H1 (cell line): Measurements from ENCODE around the gene CHMP4A. TPM values are rescaled to one million over a fixed set of nuclear protein-coding genes. Genes with fewer than 3 reads are reported as not detected.

Source experiments
- CTCF ChIA-PET: fragments of 300-600 bp; sonication (Branson Sonifier 250); formaldehyde crosslinking; loops from one replicate; lab custom pipeline; 2021; ENCODE audit not compliant: partially characterized antibody; lab: Charles Lee
- POLR2A ChIA-PET: fragments of 300-600 bp; sonication (Branson Sonifier 250); formaldehyde crosslinking; loops from one replicate; lab custom pipeline; 2021; ENCODE audit warnings: inconsistent platforms; ENCODE audit not compliant: partially characterized antibody; lab: Charles Lee
- DNase-seq, 2 experiments: peaks; one replicate each; pipeline versions ENCODE4 v3.0.0 to v3.0.0-alpha.2; 2010 to 2022; ENCODE audit warnings: low spot score in 2 of 2, low read depth in 1 of 2, mixed read lengths in 1 of 2
- FAIRE-seq: peaks from 2 replicates; lab custom pipeline; 2011; peaks lifted over from hg19 to GRCh38; lab: Jason Lieb, UNC
- H2AFZ ChIP-seq: 2 replicates; pipeline ENCODE4 v1.8.1; 2012; ENCODE audit warnings: low read length, inconsistent platforms
- H2AK5ac ChIP-seq: 2 replicates; pipeline ENCODE4 v1.6.1; 2013; ENCODE audit warnings: low read depth, low read length
- H2BK120ac ChIP-seq: replicated peaks from 2 replicates; pipeline ENCODE3; 2013; ENCODE audit warnings: low read depth, low read length, inconsistent platforms
- H2BK12ac ChIP-seq: 2 replicates; pipeline ENCODE4 v1.6.1; 2013; ENCODE audit warnings: low read depth, low read length
- H2BK15ac ChIP-seq: 2 replicates; pipeline ENCODE4 v1.6.1; 2013; ENCODE audit warnings: low read length
- H2BK20ac ChIP-seq: 2 replicates; pipeline ENCODE4 v1.6.1; 2013; ENCODE audit warnings: low read length
- H2BK5ac ChIP-seq: 2 replicates; pipeline ENCODE4 v1.6.1; 2013; ENCODE audit warnings: low read depth, low read length
- H3K14ac ChIP-seq: 2 replicates; pipeline ENCODE4 v1.6.1; 2013; ENCODE audit warnings: inconsistent platforms; ENCODE audit not compliant: insufficient read length
- H3K18ac ChIP-seq: 2 replicates; pipeline ENCODE4 v1.6.1; 2013; ENCODE audit warnings: low read length; ENCODE audit errors: extremely low read depth
- H3K23ac ChIP-seq: 2 replicates; pipeline ENCODE4 v1.6.1; 2013; ENCODE audit warnings: inconsistent platforms; ENCODE audit not compliant: insufficient read length
- H3K23me2 ChIP-seq: 2 replicates; pipeline ENCODE4 v1.6.1; 2013; ENCODE audit warnings: low read depth, low read length
- H3K27ac ChIP-seq: 2 replicates; pipeline ENCODE4 v1.6.1; 2011; ENCODE audit warnings: low read depth, low read length, inconsistent platforms
- H3K27me3 ChIP-seq, 4 experiments: replicated peaks in 1 of 4; 1 replicate in 1 of 4; 2 replicates in 3 of 4; pipeline versions ENCODE4 v1.6.1 to v1.8.1; 2011 to 2013; ENCODE audit warnings: low read length in 3 of 4, mild to moderate bottlenecking in 3 of 4, inconsistent platforms in 2 of 4, mixed read lengths in 2 of 4, moderate library complexity in 1 of 4; ENCODE audit not compliant: control insufficient read depth in 3 of 4, insufficient read depth in 3 of 4; ENCODE audit errors: extremely low read depth in 1 of 4
- H3K36me3 ChIP-seq, 4 experiments: 2 replicates each; pipeline versions ENCODE4 v1.6.1 to v1.8.1; 2011 to 2013; ENCODE audit warnings: mild to moderate bottlenecking in 4 of 4, low read length in 3 of 4, moderate library complexity in 2 of 4, control low read depth in 1 of 4, inconsistent platforms in 1 of 4; ENCODE audit not compliant: insufficient read depth in 4 of 4, control insufficient read depth in 2 of 4
- H3K4ac ChIP-seq: replicated peaks from 2 replicates; pipeline ENCODE3; 2013; ENCODE audit warnings: low read length, low read depth, mixed read lengths, inconsistent platforms; ENCODE audit not compliant: insufficient read length
- H3K4me1 ChIP-seq, 4 experiments: replicated peaks in 1 of 4; 1 replicate in 1 of 4; 2 replicates in 3 of 4; pipeline versions ENCODE4 v1.6.1 to v1.8.1; 2011 to 2013; ENCODE audit warnings: low read length in 3 of 4, inconsistent platforms in 2 of 4, mixed read lengths in 1 of 4; ENCODE audit not compliant: insufficient read depth in 4 of 4, control insufficient read depth in 3 of 4
- H3K4me2 ChIP-seq, 2 experiments: 2 replicates each; pipeline versions ENCODE4 v1.6.1 to v1.8.1; 2011 to 2013; ENCODE audit warnings: low read depth in 2 of 2, low read length in 2 of 2, control low read depth in 1 of 2, inconsistent platforms in 1 of 2, mild to moderate bottlenecking in 1 of 2; ENCODE audit not compliant: insufficient read depth in 1 of 2
- H3K4me3 ChIP-seq, 4 experiments: fragments of 200-600, 300-600 bp in 1 of 4; sonication (generic), shearing (Covaris generic), sonication (Bioruptor Twin) in 1 of 4; 2 replicates each; pipeline versions ENCODE4 v1.5.1 to v1.8.1; 2011 to 2016; ENCODE audit warnings: low read length in 4 of 4, low read depth in 3 of 4, control low read depth in 2 of 4, inconsistent platforms in 2 of 4, mild to moderate bottlenecking in 2 of 4, mixed read lengths in 1 of 4, moderate library complexity in 1 of 4; ENCODE audit not compliant: insufficient read depth in 2 of 4; ENCODE audit errors: extremely low read depth in 1 of 4
- H3K56ac ChIP-seq: replicated peaks from 2 replicates; pipeline ENCODE3; 2013; ENCODE audit warnings: low read depth, mild to moderate bottlenecking, mixed read lengths, low read length, inconsistent platforms; ENCODE audit not compliant: insufficient read length
- H3K79me1 ChIP-seq: 2 replicates; pipeline ENCODE4 v1.6.1; 2013; ENCODE audit warnings: low read depth, low read length, control low read depth
- H3K79me2 ChIP-seq, 2 experiments: 2 replicates each; pipeline versions ENCODE4 v1.6.1 to v1.8.1; 2012 to 2013; ENCODE audit warnings: low read length in 2 of 2, mild to moderate bottlenecking in 2 of 2, inconsistent platforms in 1 of 2; ENCODE audit not compliant: insufficient read depth in 2 of 2, control insufficient read depth in 1 of 2
- H3K9ac ChIP-seq, 4 experiments: replicated peaks in 1 of 4; 1 replicate in 1 of 4; 2 replicates in 3 of 4; pipeline versions ENCODE4 v1.6.1 to v1.8.1; 2011 to 2013; ENCODE audit warnings: low read depth in 3 of 4, low read length in 3 of 4, control low read depth in 2 of 4, mild to moderate bottlenecking in 2 of 4, moderate library complexity in 2 of 4, inconsistent platforms in 1 of 4; ENCODE audit errors: extremely low read depth in 1 of 4
- H3K9me3 ChIP-seq, 2 experiments: 2 replicates each; pipeline versions ENCODE4 v1.6.1 to v1.8.1; 2012 to 2013; ENCODE audit warnings: mild to moderate bottlenecking in 2 of 2, moderate library complexity in 2 of 2, control low read depth in 1 of 2, inconsistent platforms in 1 of 2, low read depth in 1 of 2, low read length in 1 of 2, mixed read lengths in 1 of 2; ENCODE audit not compliant: insufficient read depth in 2 of 2
- H4K20me1 ChIP-seq, 2 experiments: replicated peaks in 1 of 2; 2 replicates each; pipeline versions ENCODE3 to v1.8.1; 2011 to 2013; ENCODE audit warnings: inconsistent platforms in 2 of 2, low read length in 2 of 2, mild to moderate bottlenecking in 1 of 2; ENCODE audit not compliant: insufficient read depth in 2 of 2, control insufficient read depth in 1 of 2
- H4K5ac ChIP-seq: 2 replicates; pipeline ENCODE4 v1.6.1; 2013; ENCODE audit warnings: low read length, low read depth, mixed read lengths, inconsistent platforms; ENCODE audit not compliant: insufficient read length
- H4K8ac ChIP-seq: 2 replicates; pipeline ENCODE4 v1.8.0; 2013; ENCODE audit warnings: mild to moderate bottlenecking, moderate library complexity, low read length, inconsistent platforms; ENCODE audit not compliant: insufficient read depth; ENCODE audit errors: extremely low read depth
- H4K91ac ChIP-seq: replicated peaks from 2 replicates; pipeline ENCODE3; 2013; ENCODE audit warnings: low read length, mixed read lengths, inconsistent platforms; ENCODE audit not compliant: insufficient read length
- BACH1 ChIP-seq: IDR thresholded peaks from 2 replicates; pipeline ENCODE4 v1.6.1; 2012; ENCODE audit warnings: low read length, improper control_type of control experiment
- BCL11A ChIP-seq, 2 experiments: IDR thresholded peaks; one replicate each; pipeline ENCODE4 v1.6.1; 2011; ENCODE audit warnings: low read depth in 2 of 2, low read length in 2 of 2, mild to moderate bottlenecking in 2 of 2
- CHD2 ChIP-seq: IDR thresholded peaks from 2 replicates; pipeline ENCODE4 v1.6.1; 2012; ENCODE audit warnings: low read length, improper control_type of control experiment
- FOSL1 ChIP-seq: IDR thresholded peaks from 2 replicates; pipeline ENCODE4 v1.6.1; 2011; ENCODE audit warnings: mild to moderate bottlenecking, low read depth, low read length, moderate library complexity; ENCODE audit not compliant: insufficient read depth
- NRF1 ChIP-seq: IDR thresholded peaks from 2 replicates; pipeline ENCODE4 v1.6.1; 2011; ENCODE audit warnings: mild to moderate bottlenecking, low read depth, low read length, improper control_type of control experiment
- POU5F1 ChIP-seq: IDR thresholded peaks from 2 replicates; pipeline ENCODE4 v1.6.1; 2011; ENCODE audit warnings: low read depth, mild to moderate bottlenecking, low read length, moderate library complexity
- RXRA ChIP-seq: IDR thresholded peaks from 2 replicates; pipeline ENCODE4 v1.6.1; 2011; ENCODE audit warnings: low read depth, mild to moderate bottlenecking, low read length, moderate library complexity; ENCODE audit not compliant: insufficient read depth
- SP4 ChIP-seq: IDR thresholded peaks from 2 replicates; pipeline ENCODE4 v1.6.1; 2012; ENCODE audit warnings: low read length, inconsistent platforms
- TBP ChIP-seq: IDR thresholded peaks from 2 replicates; pipeline ENCODE4 v1.6.1; 2011; ENCODE audit warnings: low read depth, low read length, improper control_type of control experiment
- WGBS, 2 experiments: shearing (Covaris generic) in 1 of 2; methylation state at CpG; one replicate each; pipeline versions ENCODE4 v1.1.6 to v1.1.7; 2013 to 2015; ENCODE audit warnings: low lambda C conversion rate in 2 of 2, mixed read lengths in 2 of 2, inconsistent platforms in 1 of 2, low coverage in 1 of 2, missing lambda C conversion rate in 1 of 2; ENCODE audit not compliant: insufficient replicate concordance in 2 of 2, insufficient coverage in 1 of 2, insufficient read length in 1 of 2; ENCODE audit errors: extremely low coverage in 1 of 2, missing lambda C conversion rate in 1 of 2; 5-methylcytosine and 5-hydroxymethylcytosine counted together
- polyA plus RNA-seq, 7 experiments: library from polyadenylated mRNA; depleted of rRNA in 3 of 7; stranded (reverse) in 5 of 7; unstranded in 2 of 7; fragments of >200 nt in 5 of 7; fragments of 200-250 nt in 2 of 7; gene quantifications; 1 replicate in 5 of 7; 2 replicates in 1 of 7; 4 replicates in 1 of 7; pipeline versions ENCODE4 v1.2.1 to v1.2.3, GENCODE V29; 2011 to 2013; ENCODE audit warnings: missing spikeins in 2 of 7, mixed read lengths in 2 of 7
- total RNA-seq: library from RNA; stranded (reverse); fragmentation: NEBNext Ultra II Directional; extraction: Animal tissue kit (Norgen Biotek cat#: 25700); gene quantifications from 2 replicates; pipeline ENCODE4 v1.2.1, GENCODE V29; 2021
- TF ChIP-seq, protein P1 (sequence below): IDR thresholded peaks from 2 replicates; pipeline ENCODE4 v1.6.1; 2012; ENCODE audit warnings: low read length, inconsistent platforms

Gene CHMP4A
- total and polyA plus RNA-seq, 2 of the 8 experiments (the other 6 are each of a cell fraction or from before 2014, with no cell fraction given), result 32.9 to 37.6 TPM

DNA sequence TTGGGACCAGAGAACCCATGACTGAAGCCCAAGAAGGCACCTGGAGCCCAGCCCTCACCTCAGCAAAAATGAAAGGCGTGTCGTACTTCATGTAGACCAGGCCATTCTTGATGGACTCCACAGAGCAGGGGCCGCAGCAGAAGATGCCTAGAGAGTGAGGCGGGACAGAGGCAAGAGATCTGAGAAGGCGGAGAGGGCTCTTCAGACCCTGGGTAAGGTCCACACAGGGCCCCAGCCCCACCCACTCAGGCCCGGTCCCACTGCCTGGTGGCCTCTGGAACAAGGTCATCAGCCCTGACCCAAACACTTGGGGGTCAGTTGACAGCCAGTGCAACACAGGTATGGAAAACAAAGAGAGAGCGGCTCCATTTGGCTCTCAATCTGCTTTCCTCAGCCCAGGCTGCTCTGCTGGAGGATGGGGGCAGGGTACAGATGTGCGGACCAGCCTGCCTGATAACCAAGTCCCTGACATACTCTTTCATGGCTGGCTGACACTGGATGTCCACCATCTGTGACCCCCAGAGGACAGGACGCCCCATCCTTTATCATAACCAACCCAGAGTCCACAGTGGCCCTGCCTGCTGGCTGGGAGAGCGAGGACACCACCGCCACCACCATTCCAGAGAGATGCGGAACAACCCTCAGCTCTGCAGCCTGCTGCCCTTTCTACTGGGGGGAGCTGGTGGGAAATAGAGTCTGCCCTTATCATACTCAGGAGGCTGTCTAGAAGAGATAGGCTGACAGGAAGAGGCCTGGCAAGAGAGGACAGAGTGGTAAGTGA, 42.8 kb upstream of the CHMP4A start:
- Histone ChIP-seq H3K4ac (no peak overlapping the region), H2BK15ac (no peak overlapping the region), H2BK20ac (no peak overlapping the region), H3K79me2 (no peaks in the 10 kb centered on the region), H2BK5ac (no peak overlapping the region), H3K4me3 (no peak overlapping the region), H2BK120ac (no peak overlapping the region), H3K9ac (no peak overlapping the region), H4K91ac (no peak overlapping the region), H4K8ac (no peak overlapping the region), H3K79me1 (no peaks in the 10 kb centered on the region), H2AFZ (no peak overlapping the region), H3K14ac (no peak overlapping the region), H3K23me2 (no peaks in the 10 kb centered on the region), H2AK5ac (no peak overlapping the region), H3K27ac (no peak overlapping the region), H4K20me1 (peaks cover 0 to 2% of the 10 kb centered on the region in 2 experiments), H3K56ac (no peak overlapping the region), H4K5ac (no peak overlapping the region), H3K23ac (no peak overlapping the region), H3K4me2 (no peak overlapping the region), H2BK12ac (no peak overlapping the region), H3K27me3 (no peaks in the 10 kb centered on the region; a peak in 1 of 7 replicates), H3K36me3 (no peaks in the 10 kb centered on the region), H3K9me3 (no peaks in the 10 kb centered on the region), H3K18ac (no peak overlapping the region), H3K4me1 (no peaks in the 10 kb centered on the region; a peak in 1 of 7 replicates)
- FAIRE-seq, result no peak
- TF ChIP-seq POU5F1 (no peak), BCL11A (IDR thresholded peaks at IDR 0.05; ENCODE audit: low read depth in 2 of 2, low read length in 2 of 2) (no peak), BACH1 (no peak), RXRA (no peak), NRF1 (no peak), CHD2 (no peak), SP4 (no peak), FOSL1 (no peak), TBP (no peak)
- TF ChIP-seq, protein P1, sequence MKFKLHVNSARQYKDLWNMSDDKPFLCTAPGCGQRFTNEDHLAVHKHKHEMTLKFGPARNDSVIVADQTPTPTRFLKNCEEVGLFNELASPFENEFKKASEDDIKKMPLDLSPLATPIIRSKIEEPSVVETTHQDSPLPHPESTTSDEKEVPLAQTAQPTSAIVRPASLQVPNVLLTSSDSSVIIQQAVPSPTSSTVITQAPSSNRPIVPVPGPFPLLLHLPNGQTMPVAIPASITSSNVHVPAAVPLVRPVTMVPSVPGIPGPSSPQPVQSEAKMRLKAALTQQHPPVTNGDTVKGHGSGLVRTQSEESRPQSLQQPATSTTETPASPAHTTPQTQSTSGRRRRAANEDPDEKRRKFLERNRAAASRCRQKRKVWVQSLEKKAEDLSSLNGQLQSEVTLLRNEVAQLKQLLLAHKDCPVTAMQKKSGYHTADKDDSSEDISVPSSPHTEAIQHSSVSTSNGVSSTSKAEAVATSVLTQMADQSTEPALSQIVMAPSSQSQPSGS, result no peak
- 82% methylated on average over 12 of the region's 12 CpGs; no CpG with 5 or more reads in 1 of the 2 experiments for WGBS, 2 experiments
- ChIA-PET POLR2A (interaction anchor here (0.6 to 2.7 kb wide), 5 partner anchors 10 to 1094 kb away, joined by 3 to 10 read pairs (median 4); partner anchors contain the start of gene RABGGTA), CTCF (interaction anchor here (0.6 to 6.0 kb wide), 9 partner anchors 8 to 145 kb away, joined by 3 to 63 read pairs (median 3); partner anchors contain the start of genes DHRS1, NOP9, RABGGTA and TINF2)
- no peak for DNase-seq
